Measurements from ENCODE around the gene G3BP2. TPM values are rescaled to one million over a fixed set of nuclear protein-coding genes. Genes with fewer than 3 reads are reported as not detected.

G3BP2 gene
- total RNA-seq, 4 donors from 2014 or later, result 51.5 to 90.2 (median 65.1) TPM

DNA sequence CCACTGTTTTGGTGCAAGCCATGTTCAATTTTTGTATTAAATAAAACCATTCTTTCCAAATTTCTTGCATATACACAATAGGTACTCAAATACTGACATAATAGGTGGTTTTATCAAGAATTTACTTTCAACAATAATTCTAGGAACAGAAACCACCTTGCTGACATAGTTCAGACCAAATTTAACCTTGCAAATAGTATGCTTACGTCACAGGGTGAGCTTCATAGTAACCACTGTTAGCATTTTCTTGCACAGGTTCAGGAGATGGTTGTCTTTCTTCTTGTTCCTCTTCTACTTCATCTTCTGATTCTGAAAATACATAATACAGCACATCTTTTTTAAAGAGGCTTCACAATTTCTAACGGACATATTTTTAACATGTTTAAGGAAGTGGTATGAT lies 17.6 kb downstream of the G3BP2 start:
- TF ChIP-seq, protein P1, sequence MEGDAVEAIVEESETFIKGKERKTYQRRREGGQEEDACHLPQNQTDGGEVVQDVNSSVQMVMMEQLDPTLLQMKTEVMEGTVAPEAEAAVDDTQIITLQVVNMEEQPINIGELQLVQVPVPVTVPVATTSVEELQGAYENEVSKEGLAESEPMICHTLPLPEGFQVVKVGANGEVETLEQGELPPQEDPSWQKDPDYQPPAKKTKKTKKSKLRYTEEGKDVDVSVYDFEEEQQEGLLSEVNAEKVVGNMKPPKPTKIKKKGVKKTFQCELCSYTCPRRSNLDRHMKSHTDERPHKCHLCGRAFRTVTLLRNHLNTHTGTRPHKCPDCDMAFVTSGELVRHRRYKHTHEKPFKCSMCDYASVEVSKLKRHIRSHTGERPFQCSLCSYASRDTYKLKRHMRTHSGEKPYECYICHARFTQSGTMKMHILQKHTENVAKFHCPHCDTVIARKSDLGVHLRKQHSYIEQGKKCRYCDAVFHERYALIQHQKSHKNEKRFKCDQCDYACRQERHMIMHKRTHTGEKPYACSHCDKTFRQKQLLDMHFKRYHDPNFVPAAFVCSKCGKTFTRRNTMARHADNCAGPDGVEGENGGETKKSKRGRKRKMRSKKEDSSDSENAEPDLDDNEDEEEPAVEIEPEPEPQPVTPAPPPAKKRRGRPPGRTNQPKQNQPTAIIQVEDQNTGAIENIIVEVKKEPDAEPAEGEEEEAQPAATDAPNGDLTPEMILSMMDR (IDR thresholded peaks at IDR 0.05), result no peak
- TF ChIP-seq POLR2A (IDR thresholded peaks at IDR 0.05), result no peak
- Histone ChIP-seq H3K9me3 (no peaks in the 10 kb centered on the region), H3K4me3 (no peak overlapping the region), H3K27ac (no peak overlapping the region), H3K27me3 (no peaks in the 10 kb centered on the region), H3K4me1 (peaks cover 0 to 26% (median 0%) of the 10 kb centered on the region in 3 donors), H3K36me3 (peaks cover 0 to 85% (median 3%) of the 10 kb centered on the region in 3 donors)
- WGBS, 2 donors, result 65 to 77% methylated on average over 2 of the region's 2 CpGs
- DNase-seq, result no peak
- intact Hi-C loops (cut with DNase I), result no loop called here

DNA sequence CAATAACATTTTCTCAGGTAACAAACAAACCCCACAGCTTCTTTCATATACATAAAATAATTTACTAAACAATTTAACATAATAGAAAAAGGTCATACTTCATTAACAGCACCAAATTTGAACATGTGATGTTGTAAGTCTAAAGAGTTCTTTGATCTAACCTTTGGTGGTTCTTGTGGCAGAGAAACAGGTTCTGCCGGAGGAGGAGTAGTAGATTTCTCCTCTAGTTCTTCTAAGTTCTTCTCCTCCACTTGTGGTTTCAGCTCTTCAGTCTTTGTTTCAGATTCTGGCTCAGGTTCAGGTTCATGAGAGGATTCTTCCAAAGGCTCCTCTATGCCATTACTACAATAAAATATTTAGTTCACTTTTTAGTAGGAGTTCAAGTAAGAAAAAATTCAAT lies 18.3 kb downstream of the G3BP2 start:
- Histone ChIP-seq H3K4me3 (no peak overlapping the region), H3K27me3 (no peaks in the 10 kb centered on the region), H3K27ac (no peak overlapping the region), H3K4me1 (peaks cover 0 to 26% (median 0%) of the 10 kb centered on the region in 3 donors), H3K9me3 (no peaks in the 10 kb centered on the region), H3K36me3 (peaks cover 0 to 85% (median 3%) of the 10 kb centered on the region in 3 donors)
- WGBS, 2 donors, result 48 to 50% methylated on average over 1 of the region's 1 CpG
- TF ChIP-seq, protein P1 (IDR thresholded peaks at IDR 0.05), result no peak
- no peak for TF ChIP-seq POLR2A (IDR thresholded peaks at IDR 0.05)
- DNase-seq, result no peak
- intact Hi-C loops (cut with DNase I), result no loop called here

DNA sequence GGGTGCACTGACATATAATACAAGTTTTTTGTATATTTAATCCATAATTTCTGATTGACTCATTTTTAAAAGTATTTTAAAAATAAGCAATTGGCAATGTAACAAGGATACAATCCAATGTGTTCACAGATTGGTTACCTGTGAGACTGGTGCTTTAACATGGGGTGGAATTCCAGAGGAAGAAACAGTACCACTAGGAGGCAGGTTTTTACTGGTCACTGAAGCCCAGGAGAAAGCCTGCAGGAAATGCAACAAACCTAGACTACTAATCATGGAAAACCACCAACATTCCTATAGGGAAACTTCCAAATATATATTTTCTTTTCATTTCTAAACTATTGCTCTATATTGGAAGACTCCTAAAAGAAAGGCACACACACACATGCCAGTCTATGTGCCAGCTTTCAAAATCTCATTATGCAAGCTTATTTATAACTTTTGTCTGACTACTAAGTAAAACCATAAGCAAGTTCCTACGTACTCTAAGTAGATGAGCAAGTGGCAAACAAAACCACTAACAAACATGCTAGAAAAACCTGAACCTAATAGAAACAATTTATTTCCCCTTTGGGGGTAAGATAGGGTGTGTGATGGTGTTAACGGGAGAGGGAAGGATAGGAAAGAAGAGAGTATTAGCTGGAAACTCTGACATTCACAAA lies 19.2 kb downstream of the G3BP2 start:
- Histone ChIP-seq H3K9me3 (no peaks in the 10 kb centered on the region), H3K4me1 (peaks cover 0 to 19% (median 0%) of the 10 kb centered on the region in 3 donors), H3K27me3 (no peaks in the 10 kb centered on the region), H3K27ac (no peak overlapping the region), H3K36me3 (peaks cover 0 to 89% (median 3%) of the 10 kb centered on the region in 3 donors), H3K4me3 (no peak overlapping the region)
- 69 to 83% methylated on average over 2 of the region's 2 CpGs for WGBS, 2 donors
- no peak for DNase-seq
- intact Hi-C loops (cut with DNase I), result no loop called here
- TF ChIP-seq POLR2A (IDR thresholded peaks at IDR 0.05), result no peak
- TF ChIP-seq, protein P1 (IDR thresholded peaks at IDR 0.05), result peak in 5 of 6 experiments; percentile 37 to 63 (median 42)

DNA sequence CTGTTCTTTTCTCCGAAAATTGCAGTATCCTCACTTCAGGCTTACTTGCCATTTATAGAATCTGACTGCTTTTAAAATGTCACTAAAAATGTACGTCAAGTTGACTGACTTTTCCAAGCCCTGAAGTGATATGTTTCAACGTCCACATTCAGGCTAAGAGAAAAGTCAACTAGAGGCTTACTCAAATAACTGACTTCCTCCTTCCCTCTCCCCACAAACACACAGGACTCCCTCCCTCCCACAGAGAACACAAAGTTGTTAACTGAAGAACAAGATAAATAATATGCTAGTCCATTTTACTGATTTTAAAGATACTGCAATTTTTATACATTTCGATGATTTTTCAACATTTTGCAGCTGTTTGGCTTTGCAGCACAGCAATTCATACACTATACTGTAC lies 29.1 kb downstream of the G3BP2 start:
- TF ChIP-seq POLR2A (IDR thresholded peaks at IDR 0.05), result no peak
- TF ChIP-seq, protein P1 (IDR thresholded peaks at IDR 0.05), result no peak
- Histone ChIP-seq H3K4me3 (no peak overlapping the region), H3K36me3 (peaks cover 6 to 67% (median 28%) of the 10 kb centered on the region in 3 donors), H3K27me3 (no peaks in the 10 kb centered on the region), H3K27ac (no peak overlapping the region), H3K4me1 (no peaks in the 10 kb centered on the region), H3K9me3 (no peaks in the 10 kb centered on the region)
- WGBS, 2 donors, result 64 to 71% methylated on average over 4 of the region's 4 CpGs
- no peak for DNase-seq
- intact Hi-C loops (cut with DNase I), result no loop called here

DNA sequence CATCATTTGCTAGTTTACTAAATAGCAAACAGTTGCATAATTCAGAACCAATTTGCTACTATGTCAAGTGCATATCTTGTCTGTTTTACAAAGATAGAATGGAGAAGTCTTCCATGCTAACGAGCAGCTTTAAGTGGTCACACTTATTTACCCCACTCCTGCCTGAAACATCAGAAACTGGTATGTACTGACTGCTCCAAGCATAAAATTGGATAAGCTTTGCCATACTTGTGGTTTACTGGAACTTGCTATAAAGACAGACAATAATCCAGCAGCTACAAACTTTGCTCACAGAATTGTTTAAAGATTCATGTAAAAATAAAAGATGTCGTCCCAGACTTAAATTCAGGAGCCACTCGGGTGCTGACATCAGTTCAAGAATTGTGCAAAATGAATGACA lies 29.6 kb downstream of the G3BP2 start:
- intact Hi-C loops (cut with DNase I), result no loop called here
- peaks cover 6 to 63% (median 28%) of the 10 kb centered on the region in 3 donors for H3K36me3 ChIP-seq
- DNase-seq, result no peak
- WGBS, 2 donors, result 69 to 88% methylated on average over 3 of the region's 3 CpGs
- H3K27ac ChIP-seq, result no peak overlapping the region
- no peaks in the 10 kb centered on the region for H3K9me3 ChIP-seq
- no peaks in the 10 kb centered on the region for H3K27me3 ChIP-seq
- no peak for TF ChIP-seq POLR2A (IDR thresholded peaks at IDR 0.05)
- TF ChIP-seq, protein P1 (IDR thresholded peaks at IDR 0.05), result no peak
- H3K4me1 ChIP-seq, result no peaks in the 10 kb centered on the region
- no peak overlapping the region for H3K4me3 ChIP-seq

All from esophagus squamous epithelium (tissue), 5 donors.